ENCODE measurements around the gene PIM1. TPM values are rescaled to one million over a fixed set of nuclear protein-coding genes. Genes with fewer than 3 reads are reported as not detected.

Gene PIM1
- total and polyA plus RNA-seq, 9 of the 15 experiments (the other 6 are each of a cell fraction or from before 2014, with no cell fraction given), result 19.0 to 789 (median 212) TPM

GRCh38 chr6:37174515-37175331, 4.8 kb downstream of the PIM1 start (continued):
- TF ChIP-seq BCLAF1 (IDR thresholded peaks at IDR 0.05; ENCODE audit: borderline replicate concordance in 1 of 2, control insufficient read depth in 1 of 2, low read depth in 2 of 2, low read length in 1 of 2), result no peak
- TF ChIP-seq RERE (CRISPR knock-in tag; IDR thresholded peaks at IDR 0.05; ENCODE audit: borderline replicate concordance), result no peak
- TF ChIP-seq POLR2H (tag; IDR thresholded peaks at IDR 0.05; ENCODE audit: low read depth), result no peak
- TF ChIP-seq SAFB (IDR thresholded peaks at IDR 0.05; ENCODE audit: borderline replicate concordance, low read depth, low read length), result no peak
- TF ChIP-seq FOSL1 (tag; conservative IDR thresholded peaks at IDR 0.05), result no peak
- TF ChIP-seq ZNF280B (CRISPR knock-in tag; IDR thresholded peaks at IDR 0.05), result peak; percentile 53; the same call in 1 of the 2 replicates
- TF ChIP-seq TGIF2 (CRISPR knock-in tag; IDR thresholded peaks at IDR 0.05), result no peak
- no peak for TF ChIP-seq JUND (IDR thresholded peaks at IDR 0.05; ENCODE audit: borderline replicate concordance, low read depth, low read length)
- no peak for TF ChIP-seq JUND (tag; IDR thresholded peaks at IDR 0.05; ENCODE audit: borderline replicate concordance, low read depth, low read length)
- no peak for TF ChIP-seq EP300 (IDR thresholded peaks at IDR 0.05; ENCODE audit: low read length)
- no peak for TF ChIP-seq SNAPC5 (CRISPR knock-in tag; IDR thresholded peaks at IDR 0.05)
- no peak for TF ChIP-seq RBM34 (IDR thresholded peaks at IDR 0.05; ENCODE audit: borderline replicate concordance, insufficient read depth, low read length)
- TF ChIP-seq ZNF143 (CRISPR knock-in tag; IDR thresholded peaks at IDR 0.05), result no peak
- TF ChIP-seq SP1 (CRISPR knock-in tag; IDR thresholded peaks at IDR 0.05), result peak; percentile 59; the same call in 1 of the 2 replicates
- TF ChIP-seq HES1 (IDR thresholded peaks at IDR 0.05; ENCODE audit: low read depth), result no peak
